RWPE1 (cell line): Measurements from ENCODE around the gene BRINP1.
"Not testable (repeated sequence)": the region's sequence is repeated elsewhere in the genome, so short reads cannot be mapped to it uniquely, and the experiment has no call there.

ENCODE experiments used
- CTCF ChIA-PET: fragments of 350-600 bp; sonication (Branson Sonifier 250); formaldehyde crosslinking; extraction: SDS; loops from one replicate; lab custom pipeline; 2021; lab: Yijun Ruan, JAX
- POLR2A ChIA-PET: fragments of 400-600 bp; formaldehyde crosslinking; extraction: SDS; loops from one replicate; lab custom pipeline; 2020; ENCODE audit warnings: antibody characterized with exemption; ENCODE audit not compliant: low non-redundant PET; lab: Yijun Ruan, JAX
- DNase-seq: peaks from one replicate; pipeline ENCODE4 v3.0.0; 2012; ENCODE audit warnings: low spot score
- H3K27ac ChIP-seq: fragments of 450-650 bp; 2 replicates; pipeline ENCODE4 v1.5.1; 2017
- TF ChIP-seq, protein P1 (sequence below): fragments of 450-650 bp; conservative IDR thresholded peaks from 2 replicates; pipeline ENCODE4 v1.5.1; 2017; ENCODE audit warnings: low read depth, mild to moderate bottlenecking

BRINP1 gene

DNA sequence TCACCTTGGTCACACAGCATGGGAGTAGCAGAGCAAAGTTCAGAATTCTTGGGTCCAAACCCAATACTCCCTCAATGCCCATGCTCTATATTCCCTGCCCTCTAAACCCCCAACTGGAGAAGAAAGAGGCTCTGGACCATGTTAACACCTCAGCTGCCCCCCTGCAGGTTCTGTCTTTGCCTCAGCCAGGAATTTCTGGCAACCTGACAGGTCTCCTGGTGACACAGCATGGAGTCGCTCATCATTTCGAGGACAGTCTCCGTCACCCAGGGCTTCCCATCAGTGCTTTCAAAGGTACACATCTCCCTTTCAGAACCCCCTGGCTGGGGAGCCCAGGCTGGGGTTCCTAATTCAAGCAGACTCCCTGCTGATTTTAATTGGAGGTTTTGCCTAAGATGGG lies 189.5 kb downstream of the BRINP1 start:
- no peak for DNase-seq
- ChIA-PET POLR2A (no interaction called here), CTCF (no interaction called here)
- H3K27ac ChIP-seq = no peak overlapping the region
- TF ChIP-seq, protein P1, sequence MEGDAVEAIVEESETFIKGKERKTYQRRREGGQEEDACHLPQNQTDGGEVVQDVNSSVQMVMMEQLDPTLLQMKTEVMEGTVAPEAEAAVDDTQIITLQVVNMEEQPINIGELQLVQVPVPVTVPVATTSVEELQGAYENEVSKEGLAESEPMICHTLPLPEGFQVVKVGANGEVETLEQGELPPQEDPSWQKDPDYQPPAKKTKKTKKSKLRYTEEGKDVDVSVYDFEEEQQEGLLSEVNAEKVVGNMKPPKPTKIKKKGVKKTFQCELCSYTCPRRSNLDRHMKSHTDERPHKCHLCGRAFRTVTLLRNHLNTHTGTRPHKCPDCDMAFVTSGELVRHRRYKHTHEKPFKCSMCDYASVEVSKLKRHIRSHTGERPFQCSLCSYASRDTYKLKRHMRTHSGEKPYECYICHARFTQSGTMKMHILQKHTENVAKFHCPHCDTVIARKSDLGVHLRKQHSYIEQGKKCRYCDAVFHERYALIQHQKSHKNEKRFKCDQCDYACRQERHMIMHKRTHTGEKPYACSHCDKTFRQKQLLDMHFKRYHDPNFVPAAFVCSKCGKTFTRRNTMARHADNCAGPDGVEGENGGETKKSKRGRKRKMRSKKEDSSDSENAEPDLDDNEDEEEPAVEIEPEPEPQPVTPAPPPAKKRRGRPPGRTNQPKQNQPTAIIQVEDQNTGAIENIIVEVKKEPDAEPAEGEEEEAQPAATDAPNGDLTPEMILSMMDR = no peak

DNA sequence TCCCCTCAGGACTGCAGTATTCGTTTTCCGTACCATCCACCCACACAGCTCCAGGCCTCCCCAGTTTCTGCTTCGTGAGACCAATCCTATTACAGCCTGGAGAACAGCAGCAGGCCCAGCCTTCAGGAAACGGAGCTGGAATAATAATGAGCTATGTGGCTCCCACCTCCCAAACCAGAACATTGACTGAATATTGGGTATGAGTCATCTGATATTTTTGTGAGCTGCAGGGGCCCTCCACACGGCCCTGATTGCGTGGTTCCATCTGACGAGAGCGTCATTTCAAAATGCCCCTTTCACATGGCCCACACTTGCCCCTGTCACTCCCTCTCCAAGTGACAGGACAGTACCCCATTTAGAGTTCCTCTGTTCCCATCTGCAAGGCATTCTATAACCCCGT lies 192.0 kb downstream of the BRINP1 start:
- no peak overlapping the region for H3K27ac ChIP-seq
- POLR2A ChIA-PET = no interaction called here
- CTCF ChIA-PET = no interaction called here
- DNase-seq = no peak
- TF ChIP-seq, protein P1 = no peak

DNA sequence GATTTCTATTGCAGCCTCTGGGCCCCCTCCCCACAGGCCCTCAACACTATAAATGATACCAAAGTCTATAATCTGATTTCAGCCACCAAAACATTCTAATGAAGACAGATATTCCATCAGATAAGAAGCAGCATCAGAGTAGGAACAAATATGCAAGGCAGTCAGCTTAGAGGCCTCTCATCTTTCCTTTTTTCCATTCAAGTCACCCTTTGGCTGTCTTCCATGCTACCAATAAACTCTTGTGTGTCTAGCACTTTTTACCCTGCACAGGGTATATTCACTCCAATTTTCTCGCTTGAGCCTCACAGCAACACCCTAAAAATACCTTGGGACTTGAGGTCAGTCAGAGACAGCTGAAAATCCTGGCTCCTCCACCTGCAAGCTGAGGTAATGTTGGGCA lies 193.7 kb downstream of the BRINP1 start:
- CTCF ChIA-PET = no interaction called here
- TF ChIP-seq, protein P1 = no peak
- DNase-seq = no peak
- no peak overlapping the region for H3K27ac ChIP-seq
- POLR2A ChIA-PET = no interaction called here

DNA sequence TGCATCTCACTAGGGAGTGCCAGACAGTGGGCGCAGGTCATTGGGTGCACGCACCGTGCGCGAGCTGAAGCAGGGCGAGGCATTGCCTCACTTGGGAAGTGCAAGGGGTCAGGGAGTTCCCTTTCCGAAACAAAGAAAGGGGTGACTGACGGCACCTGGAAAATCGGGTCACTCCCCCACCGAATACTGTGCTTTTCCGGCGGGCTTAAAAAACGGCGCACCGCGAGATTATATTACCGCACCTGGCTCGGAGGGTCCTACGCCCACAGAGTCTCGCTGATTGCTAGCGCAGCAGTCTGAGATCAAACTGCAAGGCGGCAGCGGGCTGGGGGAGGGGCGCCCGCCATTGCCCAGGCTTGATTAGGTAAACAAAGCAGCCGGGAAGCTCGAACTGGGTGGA lies 200.0 kb downstream of the BRINP1 start:
- DNase-seq, POLR2A ChIA-PET, H3K27ac ChIP-seq, CTCF ChIA-PET: not testable (repeated sequence)

DNA sequence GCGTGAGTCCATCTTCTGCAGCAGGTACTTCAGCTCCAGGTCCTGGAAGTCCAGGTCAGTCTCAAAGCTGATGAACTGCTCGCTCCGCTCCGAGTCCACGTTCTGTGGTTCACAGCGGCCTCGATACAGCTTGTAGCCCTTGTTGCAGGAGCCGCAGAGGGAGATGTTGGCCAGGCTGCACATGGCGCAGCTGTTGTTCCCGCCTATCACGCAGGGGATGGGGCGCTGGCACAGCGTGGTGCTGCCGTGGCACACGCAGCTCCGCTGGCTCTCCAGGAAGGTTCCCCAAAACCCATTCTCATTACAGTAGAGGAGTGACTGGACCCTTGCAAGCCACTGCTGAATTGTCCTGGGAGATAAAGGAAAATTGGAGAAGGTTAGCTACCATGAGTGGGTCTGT lies 201.4 kb downstream of the BRINP1 start:
- ChIA-PET POLR2A (no interaction called here), CTCF (no interaction called here)
- H3K27ac ChIP-seq = no peak overlapping the region
- no peak for DNase-seq
- TF ChIP-seq, protein P1 = no peak

DNA sequence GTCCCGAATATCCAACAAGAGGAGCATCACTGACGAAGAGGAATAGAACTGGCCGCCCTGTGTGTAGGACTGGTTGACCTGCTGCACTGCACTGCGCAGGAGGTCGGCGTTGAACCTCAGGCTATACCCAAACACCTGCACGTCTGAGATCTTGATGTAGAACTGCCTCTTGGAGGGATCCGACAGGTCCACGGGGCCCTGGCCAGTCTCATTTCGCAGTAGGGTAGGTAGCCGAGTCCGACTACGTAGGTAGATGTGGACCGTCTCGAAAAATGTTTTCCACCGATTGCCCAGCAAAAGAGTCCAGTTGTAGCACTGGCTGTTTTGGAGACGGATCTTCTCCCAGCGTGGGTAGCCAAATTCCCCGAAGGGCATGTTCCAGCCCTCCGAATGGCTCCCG lies 202.0 kb downstream of the BRINP1 start:
- DNase-seq = no peak
- H3K27ac ChIP-seq = no peak overlapping the region
- TF ChIP-seq, protein P1 = no peak
- ChIA-PET POLR2A (no interaction called here), CTCF (no interaction called here)

DNA sequence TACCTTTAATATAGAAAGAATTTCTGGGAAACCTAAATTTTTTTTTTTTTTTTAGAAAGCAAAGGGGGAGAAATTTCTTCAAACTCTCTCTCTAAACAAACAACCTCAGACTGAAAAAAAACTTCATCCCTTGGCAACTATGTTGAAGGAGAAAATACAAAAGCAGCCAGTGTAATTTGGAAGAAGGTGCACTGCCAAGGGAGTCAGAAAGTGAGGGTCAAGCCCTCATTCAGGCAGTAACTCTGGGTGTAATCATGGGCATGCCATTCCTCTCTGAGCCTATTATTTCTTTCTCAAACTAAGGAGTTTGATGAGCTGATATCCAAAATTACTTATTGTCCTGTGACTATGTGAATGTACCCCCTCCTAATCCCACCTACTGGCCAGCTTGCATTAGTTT lies 203.1 kb downstream of the BRINP1 start:
- no peak overlapping the region for H3K27ac ChIP-seq
- DNase-seq = no peak
- CTCF ChIA-PET = no interaction called here
- POLR2A ChIA-PET = no interaction called here
- TF ChIP-seq, protein P1 = no peak
